Astrocyte of the cerebellum (primary cell): ENCODE results near the gene S1PR2.

Experiments used
- DNase-seq: peaks from one replicate; pipeline ENCODE4 v3.0.0-alpha.2; 2011; ENCODE audit warnings: low read depth
- H3K4me3 ChIP-seq: 2 replicates; pipeline ENCODE4 v1.5.1; 2011; ENCODE audit warnings: mild to moderate bottlenecking, low read depth, low read length, moderate library complexity
- CTCF ChIP-seq: IDR thresholded peaks from 2 replicates; pipeline ENCODE4 v1.5.1; 2012; ENCODE audit warnings: low read length, low read depth, moderate library complexity, mild to moderate bottlenecking; ENCODE audit errors: missing control alignments
- in situ Hi-C: cut with HindIII; loops from 2 replicates; pipeline ENCODE4 v1.10.0; 2017; ENCODE audit warnings: low sequenced_read_pairs

Gene S1PR2

DNA sequence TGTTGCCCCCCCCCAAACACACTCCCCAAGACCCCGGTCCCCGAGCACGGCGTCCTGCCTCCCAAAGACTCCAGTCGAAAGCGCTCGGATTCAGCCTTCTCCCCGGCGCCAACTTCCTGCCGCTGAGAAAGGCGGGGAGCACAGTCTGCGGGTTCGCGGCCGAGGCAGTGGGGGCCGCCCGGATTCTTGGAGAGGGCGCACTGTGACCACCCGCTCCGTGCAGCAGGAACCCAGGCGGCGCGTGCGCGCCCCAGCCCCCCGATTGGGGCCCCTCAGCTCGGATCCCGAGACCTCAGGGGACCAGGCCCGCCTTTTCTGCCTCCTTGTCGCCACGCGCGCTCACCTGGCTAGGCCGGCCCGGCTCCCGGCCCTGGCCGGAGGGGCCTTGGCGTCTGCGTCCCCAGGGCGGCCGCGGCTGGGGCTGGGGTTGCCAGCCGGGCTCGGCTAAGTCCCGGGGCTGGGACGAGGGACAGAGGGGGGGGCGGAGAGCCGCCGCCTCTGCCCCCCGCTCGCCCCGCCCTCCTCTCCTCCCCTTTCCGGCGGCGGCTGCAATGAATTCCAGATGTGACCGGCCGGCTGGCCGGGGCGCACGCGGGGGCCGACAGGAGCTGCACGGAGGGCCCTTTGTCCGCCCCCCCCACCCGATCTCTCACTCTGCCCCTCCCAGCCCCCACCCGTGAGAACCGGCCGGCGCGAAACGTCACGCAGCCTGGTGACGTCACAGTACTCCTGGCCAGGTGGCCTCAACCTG is at the start of gene S1PR2:
Gene S1PR2, minus strand, starts transcription at position 471 of the 751 bp plus-strand sequence. CDS start 6,426 bp downstream, outside the sequence.
- in situ Hi-C loops = no loop called here
- no peak for TF ChIP-seq CTCF
- DNase-seq = no peak
- H3K4me3 ChIP-seq = peak within 1 kb of the TSS; percentile 82

- no peak for TF ChIP-seq CTCF
- DNase-seq = no peak
- in situ Hi-C loops = loop anchor here (10.0 kb wide), 1 partner anchor 125 kb away; the partner anchor contains the start of gene CDC37
- H3K4me3 ChIP-seq = no peak overlapping the region
Measured at GRCh38 chr19:10279737-10280442, 48.8 kb upstream of the S1PR2 start.

DNA sequence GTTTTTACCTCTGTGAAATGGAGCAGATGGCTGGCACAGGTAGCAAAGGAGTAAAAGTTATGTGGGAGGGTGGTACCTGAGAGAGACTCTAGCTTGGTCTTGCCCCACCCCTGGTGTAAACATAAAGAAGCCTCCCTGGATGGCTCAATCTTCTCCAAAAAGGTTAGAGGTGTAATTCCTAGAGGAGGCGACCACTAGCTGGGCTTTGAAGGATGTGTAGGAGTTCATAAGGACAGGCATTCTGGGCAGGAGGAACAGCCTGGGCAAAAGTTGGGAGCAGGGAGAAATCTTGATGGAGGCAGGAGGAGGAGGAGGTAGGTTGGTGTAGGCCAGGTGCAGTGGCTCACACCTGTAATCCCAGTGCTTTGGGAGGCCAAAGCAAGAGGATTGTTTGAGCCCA is 47.8 kb upstream of the S1PR2 start:
- H3K4me3 ChIP-seq = no peak overlapping the region
- in situ Hi-C loops = no loop called here
- no peak for DNase-seq
- no peak for TF ChIP-seq CTCF

DNA sequence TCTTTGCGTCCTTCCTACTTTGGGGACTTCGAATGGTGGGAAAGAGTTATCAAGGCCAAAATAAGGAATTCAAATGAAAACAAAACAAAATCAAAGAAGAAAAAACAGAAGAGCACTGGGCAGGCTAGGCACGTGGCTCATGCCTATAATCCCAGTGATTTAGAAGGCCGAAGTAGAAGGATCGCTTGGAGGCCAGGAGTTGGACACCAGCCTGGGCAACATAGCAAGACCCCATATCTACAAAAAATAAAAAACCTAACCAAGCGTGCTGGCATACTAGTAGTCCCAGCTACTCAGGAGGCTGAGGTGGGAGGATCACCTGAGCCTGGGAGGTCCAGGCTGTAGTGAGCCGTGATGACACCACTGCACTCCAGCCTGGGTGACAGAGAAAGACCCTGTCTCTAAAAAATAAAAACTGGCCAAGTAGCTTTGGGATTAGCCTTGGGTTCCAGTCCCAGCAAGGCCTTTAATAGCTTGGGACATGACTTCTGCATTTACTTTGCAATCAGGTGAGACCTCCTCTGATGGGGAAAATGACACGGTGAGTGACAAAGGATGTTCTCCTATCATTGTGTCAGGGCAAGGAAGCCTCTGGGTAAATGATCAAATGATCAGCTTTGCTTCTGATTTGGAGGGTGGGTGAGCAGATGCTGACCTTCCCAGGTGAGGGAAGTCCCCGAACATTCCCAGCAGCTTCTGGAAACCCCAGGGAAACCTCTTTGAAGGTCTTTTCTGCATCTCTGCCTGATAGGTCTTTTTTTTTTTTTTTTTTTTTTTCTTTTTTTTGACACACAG is 46.9 kb upstream of the S1PR2 start:
- DNase-seq = no peak
- in situ Hi-C loops = no loop called here
- no peak overlapping the region for H3K4me3 ChIP-seq
- no peak for TF ChIP-seq CTCF

- H3K4me3 ChIP-seq = no peak overlapping the region
- in situ Hi-C loops = no loop called here
- TF ChIP-seq CTCF = no peak
- DNase-seq = no peak
Measured at GRCh38 chr19:10274589-10274988, 43.5 kb upstream of the S1PR2 start.

GRCh38 chr19:10271543-10272086 is 40.5 kb upstream of the S1PR2 start:
- peak overlapping the region; percentile 39 for H3K4me3 ChIP-seq
- in situ Hi-C loops = no loop called here
- no peak for DNase-seq
- no peak for TF ChIP-seq CTCF
